ENCODE data around the gene SLC4A1AP.

DNA sequence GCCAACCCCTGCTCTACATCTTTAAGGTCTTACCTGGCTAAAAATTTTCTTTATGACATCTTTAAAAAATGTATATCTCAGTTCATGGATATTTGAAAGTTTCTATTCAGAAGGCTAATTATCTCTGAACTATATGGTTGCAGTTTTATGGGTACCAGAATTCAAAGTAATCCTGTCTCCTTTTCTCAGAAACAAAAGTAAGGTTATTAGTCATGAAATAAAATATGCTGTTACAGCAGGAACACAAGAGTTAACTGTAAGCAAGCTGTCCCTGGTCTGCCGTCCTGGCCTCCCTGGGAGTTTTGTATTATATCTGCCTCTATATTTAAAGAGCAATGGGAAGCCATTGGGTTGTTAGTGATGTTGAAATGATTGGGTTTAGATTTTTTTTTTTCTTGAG, 34.0 kb downstream of the SLC4A1AP start:
- TF ChIP-seq EP300 (IDR thresholded peaks at IDR 0.05) = no peak
- TF ChIP-seq, protein P1, sequence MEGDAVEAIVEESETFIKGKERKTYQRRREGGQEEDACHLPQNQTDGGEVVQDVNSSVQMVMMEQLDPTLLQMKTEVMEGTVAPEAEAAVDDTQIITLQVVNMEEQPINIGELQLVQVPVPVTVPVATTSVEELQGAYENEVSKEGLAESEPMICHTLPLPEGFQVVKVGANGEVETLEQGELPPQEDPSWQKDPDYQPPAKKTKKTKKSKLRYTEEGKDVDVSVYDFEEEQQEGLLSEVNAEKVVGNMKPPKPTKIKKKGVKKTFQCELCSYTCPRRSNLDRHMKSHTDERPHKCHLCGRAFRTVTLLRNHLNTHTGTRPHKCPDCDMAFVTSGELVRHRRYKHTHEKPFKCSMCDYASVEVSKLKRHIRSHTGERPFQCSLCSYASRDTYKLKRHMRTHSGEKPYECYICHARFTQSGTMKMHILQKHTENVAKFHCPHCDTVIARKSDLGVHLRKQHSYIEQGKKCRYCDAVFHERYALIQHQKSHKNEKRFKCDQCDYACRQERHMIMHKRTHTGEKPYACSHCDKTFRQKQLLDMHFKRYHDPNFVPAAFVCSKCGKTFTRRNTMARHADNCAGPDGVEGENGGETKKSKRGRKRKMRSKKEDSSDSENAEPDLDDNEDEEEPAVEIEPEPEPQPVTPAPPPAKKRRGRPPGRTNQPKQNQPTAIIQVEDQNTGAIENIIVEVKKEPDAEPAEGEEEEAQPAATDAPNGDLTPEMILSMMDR (IDR thresholded peaks at IDR 0.05) = no peak
- no peak for TF ChIP-seq POLR2A (IDR thresholded peaks at IDR 0.05; ENCODE audit: low read depth)

All from esophagus muscularis mucosa (tissue), 4 donors.